Measurements from ENCODE around the gene PLCD1.

DNA sequence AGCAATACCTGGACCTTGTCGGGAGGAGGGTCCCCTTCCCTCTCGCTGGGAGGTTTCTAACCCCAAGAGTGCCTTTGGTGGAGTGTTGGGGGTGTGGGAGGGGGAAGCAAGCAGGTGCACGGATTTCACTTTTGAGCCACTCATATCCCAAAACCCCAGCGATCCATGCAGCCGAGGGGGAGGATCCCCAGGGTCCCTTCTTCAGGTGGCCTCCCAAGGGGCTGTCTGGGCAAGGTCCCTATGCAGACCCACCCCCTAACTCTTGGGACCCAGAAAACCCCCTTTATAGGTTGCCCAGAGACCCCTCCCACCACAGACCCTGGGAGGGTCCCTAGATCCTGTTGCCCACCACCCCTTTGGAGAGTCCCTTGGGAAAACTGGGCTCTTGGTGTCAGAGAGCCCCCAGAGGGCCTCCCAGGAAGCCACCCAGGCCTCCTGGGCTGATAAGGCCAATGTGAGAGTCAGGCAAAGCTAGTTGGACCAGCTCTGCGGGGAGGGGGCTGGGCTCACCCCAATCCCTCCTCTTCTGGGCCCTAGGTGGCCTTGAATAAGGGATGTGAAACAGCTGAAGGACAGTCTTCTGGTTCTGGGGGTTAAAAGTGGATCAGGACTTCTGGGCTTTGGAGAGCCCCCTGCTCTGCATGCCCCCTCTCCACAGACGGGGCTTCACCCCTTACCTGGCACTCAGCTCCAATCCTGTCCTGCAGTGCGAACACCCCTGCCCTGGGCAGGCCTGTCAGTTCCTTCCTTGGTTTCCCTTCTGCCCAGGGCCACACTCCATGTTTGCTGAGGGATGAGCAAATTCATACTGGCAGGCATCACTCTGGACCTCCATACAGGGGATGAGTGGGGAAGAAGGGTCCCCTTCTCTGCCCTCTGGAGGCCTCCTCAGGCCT lies 932 bp upstream of the PLCD1 start:
- TF ChIP-seq KDM1A (IDR thresholded peaks at IDR 0.05; ENCODE audit: borderline replicate concordance, low read length) (no peak), POLR2A (IDR thresholded peaks at IDR 0.05; ENCODE audit: control extremely low read depth in 1 of 2, low read depth in 2 of 2, low read length in 2 of 2) (no peak), SUZ12 (IDR thresholded peaks at IDR 0.05; ENCODE audit: low read length) (peak; percentile 23; the same call in 1 of the 2 replicates), CREB1 (IDR thresholded peaks at IDR 0.05) (no peak), EGR1 (IDR thresholded peaks at IDR 0.05; ENCODE audit: borderline replicate concordance, low read depth, low read length) (no peak), CEBPB (IDR thresholded peaks at IDR 0.05; ENCODE audit: low read depth, low read length) (no peak), SP2 (IDR thresholded peaks at IDR 0.05; ENCODE audit: low read length) (no peak), JUND (IDR thresholded peaks at IDR 0.05; ENCODE audit: low read length) (no peak), POLR2AphosphoS5 (IDR thresholded peaks at IDR 0.05; ENCODE audit: low read depth, low read length) (no peak)
- TF ChIP-seq, protein P1, sequence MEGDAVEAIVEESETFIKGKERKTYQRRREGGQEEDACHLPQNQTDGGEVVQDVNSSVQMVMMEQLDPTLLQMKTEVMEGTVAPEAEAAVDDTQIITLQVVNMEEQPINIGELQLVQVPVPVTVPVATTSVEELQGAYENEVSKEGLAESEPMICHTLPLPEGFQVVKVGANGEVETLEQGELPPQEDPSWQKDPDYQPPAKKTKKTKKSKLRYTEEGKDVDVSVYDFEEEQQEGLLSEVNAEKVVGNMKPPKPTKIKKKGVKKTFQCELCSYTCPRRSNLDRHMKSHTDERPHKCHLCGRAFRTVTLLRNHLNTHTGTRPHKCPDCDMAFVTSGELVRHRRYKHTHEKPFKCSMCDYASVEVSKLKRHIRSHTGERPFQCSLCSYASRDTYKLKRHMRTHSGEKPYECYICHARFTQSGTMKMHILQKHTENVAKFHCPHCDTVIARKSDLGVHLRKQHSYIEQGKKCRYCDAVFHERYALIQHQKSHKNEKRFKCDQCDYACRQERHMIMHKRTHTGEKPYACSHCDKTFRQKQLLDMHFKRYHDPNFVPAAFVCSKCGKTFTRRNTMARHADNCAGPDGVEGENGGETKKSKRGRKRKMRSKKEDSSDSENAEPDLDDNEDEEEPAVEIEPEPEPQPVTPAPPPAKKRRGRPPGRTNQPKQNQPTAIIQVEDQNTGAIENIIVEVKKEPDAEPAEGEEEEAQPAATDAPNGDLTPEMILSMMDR (IDR thresholded peaks at IDR 0.05; ENCODE audit: control extremely low read depth in 1 of 3, insufficient read depth in 1 of 3, low read depth in 1 of 3, low read length in 3 of 3) = no peak
